HK-2 (cell line): ENCODE data around the gene PARD6B.
"Not testable (repeated sequence)": the region's sequence is repeated elsewhere in the genome, so short reads cannot be mapped to it uniquely, and the experiment has no call there.

ENCODE experiments used
- DNase-seq: peaks from one replicate; pipeline ENCODE4 v3.0.0-alpha.2; 2018; ENCODE audit not compliant: unreplicated experiment

The PARD6B gene

GRCh38 chr20:50731055-50731929 lies at the start of gene PARD6B:
TSS of gene PARD6B (plus strand) at chr20:50731580. CDS start at chr20:50731787, 207 bp downstream.
- DNase-seq: peak; percentile 100

GRCh38 chr20:50682065-50682464 lies 49.3 kb upstream of the PARD6B start:
- DNase-seq: no peak

- no peak for DNase-seq
Observed at GRCh38 chr20:50682947-50683530, 48.3 kb upstream of the PARD6B start.

GRCh38 chr20:50683570-50683969 lies 47.8 kb upstream of the PARD6B start:
- DNase-seq: no peak

GRCh38 chr20:50686821-50687220 lies 44.6 kb upstream of the PARD6B start:
- DNase-seq: no peak

- DNase-seq: no peak
Observed at GRCh38 chr20:50688256-50688975, 43.0 kb upstream of the PARD6B start.

GRCh38 chr20:50689864-50690649 lies 41.3 kb upstream of the PARD6B start:
- no peak for DNase-seq

GRCh38 chr20:50690650-50691572 lies 40.5 kb upstream of the PARD6B start, which contains the start of gene RIPOR3:
TSS of gene RIPOR3 (minus strand) at chr20:50691542. CDS start at chr20:50691128, 414 bp downstream.
- DNase-seq: peak; percentile 31

GRCh38 chr20:50691573-50692551 lies 39.5 kb upstream of the PARD6B start:
- no peak for DNase-seq

- DNase-seq: no peak
Observed at GRCh38 chr20:50692552-50692933, 38.8 kb upstream of the PARD6B start.

- DNase-seq: no peak
Observed at GRCh38 chr20:50693001-50693400, 38.4 kb upstream of the PARD6B start.

- DNase-seq: no peak
Observed at GRCh38 chr20:50694379-50695134, 36.8 kb upstream of the PARD6B start.

- DNase-seq: no peak
Observed at GRCh38 chr20:50695135-50695872, 36.1 kb upstream of the PARD6B start.

GRCh38 chr20:50698255-50698654 lies 33.1 kb upstream of the PARD6B start:
- DNase-seq: not testable (repeated sequence)

- no peak for DNase-seq
Observed at GRCh38 chr20:50699688-50700087, 31.7 kb upstream of the PARD6B start.

- no peak for DNase-seq
Observed at GRCh38 chr20:50701041-50701963, 30.1 kb upstream of the PARD6B start.
